Stimulated activated CD8-positive, alpha-beta memory T cell treated with anti-CD3 and anti-CD28 coated beads, Interleukin-15, amount 100 ng/mL, for 1 hour (primary cell): ENCODE data around the gene PTPN4.

Experiments
- DNase-seq: peaks from one replicate; pipeline ENCODE4 v3.0.0-alpha.2; 2020; ENCODE audit warnings: low read depth

PTPN4 gene

DNA sequence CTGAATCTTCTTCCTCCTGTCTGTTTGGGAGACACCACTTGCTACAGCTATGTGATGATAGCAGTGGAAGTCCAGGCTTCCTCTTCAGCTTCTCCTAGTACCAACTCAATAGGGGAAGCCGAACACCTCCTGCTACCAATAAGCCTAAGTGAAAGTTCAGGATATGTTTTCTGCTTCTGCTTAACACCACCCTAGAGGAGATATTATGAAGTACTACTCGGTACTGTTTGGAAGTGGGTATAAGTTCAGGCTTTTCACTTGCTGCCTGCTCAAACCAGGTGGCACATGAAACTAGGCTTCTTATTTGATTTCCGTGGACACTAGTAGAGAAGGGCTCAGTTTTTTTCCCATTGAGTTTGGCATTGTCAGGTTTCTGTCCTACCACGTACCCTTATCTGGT is 99.8 kb downstream of the PTPN4 start:
- DNase-seq: no peak

DNA sequence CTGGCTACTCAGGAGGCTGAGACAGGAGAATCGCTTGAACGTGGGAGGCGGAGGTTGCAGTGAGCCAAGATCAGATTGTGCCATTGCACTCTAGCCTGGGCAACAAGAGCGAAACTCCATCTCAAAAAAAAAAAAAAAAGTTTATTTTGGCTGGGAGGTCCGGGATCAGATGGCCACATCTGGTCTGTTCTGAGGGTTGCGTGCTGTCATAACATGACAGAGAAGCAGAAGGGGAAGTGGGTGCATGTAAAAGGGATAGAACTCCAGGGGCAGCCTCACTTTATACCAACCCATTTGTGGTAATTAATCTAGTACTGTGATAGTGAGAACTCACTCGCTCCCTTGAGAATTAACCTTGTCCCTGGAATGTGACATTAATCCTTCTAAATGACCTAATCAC is 101.2 kb downstream of the PTPN4 start:
- no peak for DNase-seq

DNA sequence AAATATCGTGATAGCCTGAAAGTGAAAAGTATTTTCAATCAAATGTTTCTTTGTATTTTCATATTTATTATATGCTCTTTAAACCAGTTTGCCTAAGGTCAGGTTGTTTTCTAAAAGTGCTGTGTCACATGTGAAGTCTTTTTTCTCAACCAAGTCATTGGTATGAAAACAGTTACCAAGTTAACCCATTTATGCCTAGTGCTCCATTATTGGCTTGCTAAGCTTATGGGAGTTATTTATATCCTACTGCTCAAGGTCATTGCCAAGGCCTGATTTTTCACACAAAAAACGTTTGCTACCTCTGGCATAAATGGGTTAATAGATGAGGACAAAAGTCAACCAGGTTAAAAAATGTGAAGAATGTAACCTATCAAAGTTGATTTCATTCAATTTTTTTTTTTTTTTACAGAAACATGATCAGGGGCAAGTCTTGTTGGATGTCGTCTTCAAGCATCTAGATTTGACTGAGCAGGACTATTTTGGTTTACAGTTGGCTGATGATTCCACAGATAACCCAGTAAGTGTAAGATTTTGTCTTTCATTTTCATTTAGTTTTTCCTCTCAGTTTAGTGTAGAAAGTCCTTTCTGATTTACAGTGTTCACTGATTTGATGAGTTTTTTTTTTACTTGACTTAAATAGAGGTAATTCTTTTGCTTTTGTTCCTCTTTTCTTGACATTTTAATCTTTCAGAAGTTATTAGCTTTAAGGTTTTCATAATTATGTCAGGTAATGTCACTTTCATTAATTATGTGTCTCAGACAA is 102.6 kb downstream of the PTPN4 start:
- no peak for DNase-seq

DNA sequence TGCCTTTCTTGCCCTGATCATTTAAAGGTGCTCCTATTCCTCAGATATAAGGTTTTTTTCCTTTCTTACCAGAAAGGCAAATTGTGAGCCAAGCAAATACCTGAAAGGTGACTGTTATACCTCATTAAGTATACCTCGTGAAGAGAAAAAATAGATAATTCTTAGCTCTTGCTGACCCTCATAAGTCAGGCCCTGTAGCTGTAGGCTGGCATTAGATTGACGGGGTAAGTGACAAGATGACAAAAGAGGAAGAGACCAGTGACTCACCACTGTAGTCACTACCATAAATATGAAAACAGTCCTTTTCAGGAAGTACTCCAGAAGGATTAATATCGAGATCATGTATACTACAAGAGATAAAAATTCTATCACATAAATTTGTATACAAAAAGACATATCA is 104.6 kb downstream of the PTPN4 start:
- no peak for DNase-seq

DNA sequence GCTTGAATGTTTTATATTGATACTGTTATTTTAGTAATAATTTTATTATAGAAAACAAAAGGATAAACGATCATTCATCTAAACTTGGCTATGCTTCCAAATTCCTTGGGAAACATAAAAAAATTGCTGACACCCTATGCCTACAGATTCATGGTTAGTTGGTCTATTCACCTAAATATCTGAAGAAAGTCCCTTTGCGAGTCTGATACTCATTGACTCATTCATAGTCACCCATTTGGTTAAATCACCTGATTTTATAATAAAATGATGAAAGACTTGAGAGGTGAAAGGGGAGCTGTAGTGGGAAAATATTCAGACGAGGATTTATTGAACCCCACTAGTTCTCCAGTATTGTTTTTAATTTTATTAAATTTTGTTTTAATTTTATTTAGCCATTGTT is 112.0 kb downstream of the PTPN4 start:
- DNase-seq: no peak

DNA sequence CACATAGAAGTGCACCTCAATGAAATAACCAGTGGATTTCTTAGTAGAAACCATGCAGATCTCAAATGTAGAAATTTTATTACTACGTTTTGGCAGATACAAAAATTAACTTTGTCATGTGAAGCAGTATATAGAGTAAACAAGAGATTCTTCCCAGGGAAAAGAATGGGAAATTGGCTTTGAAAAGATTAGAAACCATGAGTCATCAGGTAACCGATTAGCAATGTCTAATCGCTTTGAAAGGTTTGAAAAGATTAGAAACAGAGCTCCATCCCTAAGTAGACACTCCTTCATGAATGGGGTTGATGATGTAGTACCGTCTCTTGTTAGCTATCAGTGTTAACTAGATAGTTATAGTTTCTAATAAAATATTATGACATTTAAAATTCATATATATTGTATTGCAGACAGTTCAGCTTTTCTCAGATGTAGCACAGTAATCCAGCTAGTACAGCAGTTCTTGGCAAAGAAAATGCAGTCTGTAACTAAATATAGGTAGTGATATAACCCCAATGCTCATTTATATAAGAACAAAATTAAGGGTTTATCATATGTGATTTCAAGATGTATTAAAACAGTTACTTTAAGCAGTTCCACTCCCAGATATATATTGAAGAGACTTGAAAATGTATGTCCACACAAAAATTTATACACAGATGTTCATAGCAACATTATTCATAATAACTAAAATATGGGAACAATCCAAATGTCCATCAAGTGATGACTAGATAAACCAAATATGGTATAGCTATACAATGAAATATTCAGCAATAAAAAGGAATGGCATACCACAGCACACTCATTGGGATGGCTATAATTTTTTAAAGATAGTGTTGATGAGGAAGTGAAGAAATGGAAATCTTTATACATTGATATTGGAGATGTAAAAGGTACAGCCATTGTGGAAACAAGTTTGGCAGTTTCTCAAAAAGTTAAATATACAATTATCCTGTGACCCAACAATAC is 113.9 kb downstream of the PTPN4 start:
- no peak for DNase-seq

DNA sequence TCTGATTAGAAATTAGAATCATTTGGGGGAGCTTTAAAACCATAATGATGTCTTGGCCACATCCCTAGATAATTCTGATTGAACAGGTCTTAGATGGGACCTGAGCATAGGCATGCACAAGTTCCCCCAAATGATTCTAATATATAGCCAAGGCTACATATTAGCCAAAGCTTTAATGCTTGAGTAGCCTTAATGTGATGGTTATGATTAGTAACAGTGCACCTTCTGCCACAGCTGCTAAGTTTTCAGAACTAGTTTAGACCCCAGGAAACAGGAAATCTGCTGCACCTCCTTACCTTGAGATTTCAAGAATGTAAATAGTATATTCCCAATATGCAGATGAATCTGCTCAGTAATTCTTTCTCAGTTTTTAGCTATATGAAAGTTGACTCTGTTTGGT is 119.8 kb downstream of the PTPN4 start:
- no peak for DNase-seq

DNA sequence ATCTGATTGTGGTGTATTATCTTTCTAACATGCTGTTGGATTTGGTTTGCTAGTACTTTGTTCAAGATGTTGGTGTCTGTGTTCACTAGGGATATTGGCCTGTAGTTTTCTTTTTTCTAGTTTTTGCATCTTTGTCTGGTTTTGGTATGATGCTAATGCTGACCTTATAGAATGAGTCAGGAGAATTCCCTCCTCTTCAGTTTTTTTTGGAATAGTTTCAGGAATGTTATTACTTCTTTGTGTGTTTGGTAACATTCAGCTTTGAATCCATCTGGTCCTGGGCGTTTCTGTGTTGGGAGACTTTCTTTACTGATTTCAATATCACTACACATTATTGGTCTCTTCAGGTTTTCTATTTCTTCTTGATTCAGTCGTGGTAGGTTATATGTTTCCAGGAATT is 129.0 kb downstream of the PTPN4 start:
- no peak for DNase-seq

DNA sequence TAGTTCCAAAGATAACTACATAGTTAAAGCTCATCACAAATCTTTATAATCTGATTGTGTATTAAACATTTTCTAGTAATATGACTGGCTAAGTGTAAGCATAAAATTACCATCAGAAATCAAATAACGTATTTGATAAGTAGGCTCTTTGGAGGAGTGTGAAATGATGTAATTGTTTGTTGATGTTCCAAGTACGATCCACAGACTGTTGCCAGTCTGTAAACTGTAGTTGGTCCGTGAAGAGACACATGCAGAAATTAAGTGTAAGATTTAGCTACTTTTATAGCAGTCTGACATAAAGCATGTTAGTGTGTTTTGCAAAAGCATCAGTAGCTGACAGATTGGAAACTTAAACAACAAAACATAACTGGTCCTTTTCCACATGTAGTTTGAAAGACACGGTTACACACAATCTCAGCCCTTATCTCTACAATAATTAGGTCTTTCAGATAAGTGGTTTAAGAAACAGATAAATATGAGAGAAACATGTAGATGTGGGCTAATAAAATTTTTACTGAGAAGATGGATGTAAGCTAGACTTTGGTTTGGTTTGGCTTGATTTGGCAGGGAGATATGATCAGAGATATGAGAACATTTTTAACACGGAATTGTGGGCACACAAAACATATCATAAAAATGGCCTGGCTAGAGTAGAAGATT is 138.1 kb downstream of the PTPN4 start:
- DNase-seq: no peak

DNA sequence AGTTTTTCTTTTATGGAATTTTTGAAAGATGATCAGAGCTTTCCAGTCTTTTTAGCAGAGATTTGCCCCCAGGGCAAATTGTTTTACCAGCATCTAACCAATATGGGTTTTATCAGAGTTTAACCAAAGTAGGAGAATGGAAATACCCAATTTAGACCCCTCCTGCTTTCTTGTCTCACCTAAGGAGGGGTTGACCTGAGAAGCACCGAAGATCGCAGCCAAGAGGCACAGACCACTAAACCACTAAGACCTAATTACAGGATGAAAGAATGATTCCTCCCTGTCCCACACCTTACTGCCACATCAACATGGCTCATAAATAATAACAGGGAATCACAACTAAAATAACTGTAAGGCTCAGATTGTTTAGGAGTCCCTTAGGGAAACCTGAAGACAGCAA is 141.3 kb downstream of the PTPN4 start:
- DNase-seq: no peak

DNA sequence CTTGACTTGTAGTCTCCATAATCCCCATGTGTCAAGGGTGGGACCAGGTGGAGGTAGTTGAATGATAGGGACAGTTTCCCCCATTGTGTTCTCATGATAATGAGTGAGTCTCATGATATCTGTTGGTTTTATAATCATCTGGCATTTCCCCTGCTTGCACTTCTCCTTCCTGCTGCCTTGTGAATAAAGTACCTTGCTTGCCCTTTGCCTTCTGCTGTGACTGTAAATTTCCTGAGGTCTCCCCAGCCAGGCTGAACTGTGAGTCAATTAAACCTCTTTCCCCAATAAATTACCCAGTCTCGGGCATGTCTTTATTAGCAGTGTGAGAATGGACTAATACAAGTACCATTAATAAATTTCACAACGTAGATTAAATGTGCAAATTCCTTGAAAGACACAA is 150.8 kb downstream of the PTPN4 start:
- no peak for DNase-seq

DNA sequence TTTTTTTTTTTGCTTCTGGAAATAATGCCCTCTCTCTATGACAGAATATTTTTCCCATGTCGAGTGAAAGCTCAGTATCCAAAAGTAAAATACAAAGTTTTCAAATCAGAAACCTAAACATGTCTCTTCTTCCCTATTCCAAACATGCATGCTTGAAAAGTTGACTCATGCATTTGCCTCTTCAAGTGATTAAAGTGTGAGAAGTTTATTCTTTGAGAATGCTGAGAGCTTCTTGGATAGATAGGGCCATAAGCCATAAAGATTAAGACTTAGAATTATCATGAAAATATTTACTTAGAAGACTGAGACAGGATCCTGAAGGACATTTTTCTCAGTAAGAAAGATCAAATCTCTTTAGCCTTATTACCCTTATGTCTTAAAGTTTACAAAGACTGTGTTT is 154.5 kb downstream of the PTPN4 start:
- no peak for DNase-seq

DNA sequence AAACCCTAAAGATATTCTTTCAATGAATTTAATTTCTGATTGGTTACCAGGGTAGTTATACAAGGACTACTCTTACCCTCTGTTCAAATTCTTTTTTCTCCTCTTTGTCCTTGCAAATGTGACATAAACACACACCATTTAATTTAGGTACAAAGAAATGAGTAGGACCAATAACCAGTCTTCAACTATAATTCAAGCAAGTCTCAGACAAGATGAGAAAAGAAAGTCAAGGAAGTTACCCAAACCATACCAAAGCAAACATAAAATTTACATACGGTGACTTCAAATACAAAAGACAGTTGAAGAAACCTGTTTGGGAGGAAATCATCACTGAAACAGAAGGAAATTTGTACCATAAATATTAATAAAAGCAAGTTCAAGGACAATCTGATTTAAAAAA is 162.1 kb downstream of the PTPN4 start:
- DNase-seq: no peak

DNA sequence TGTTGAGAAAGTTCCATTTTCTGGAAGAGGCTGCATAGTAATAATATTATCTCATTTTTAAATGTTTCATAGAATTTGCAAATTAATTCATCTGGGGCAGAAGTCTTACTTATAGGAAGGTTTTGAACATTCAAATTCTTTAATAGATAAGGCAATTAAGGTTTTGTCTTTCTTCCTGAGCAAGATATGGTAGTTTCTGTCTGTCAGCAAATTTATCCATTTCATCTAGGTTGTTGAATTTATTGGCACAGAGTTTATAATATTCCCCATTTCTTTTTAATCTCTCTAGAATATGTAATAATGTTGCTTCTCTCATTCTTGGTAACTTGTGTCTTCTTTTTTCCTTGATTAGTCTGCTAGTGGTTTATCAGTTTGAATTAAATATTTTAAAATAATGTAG is 163.0 kb downstream of the PTPN4 start:
- no peak for DNase-seq

DNA sequence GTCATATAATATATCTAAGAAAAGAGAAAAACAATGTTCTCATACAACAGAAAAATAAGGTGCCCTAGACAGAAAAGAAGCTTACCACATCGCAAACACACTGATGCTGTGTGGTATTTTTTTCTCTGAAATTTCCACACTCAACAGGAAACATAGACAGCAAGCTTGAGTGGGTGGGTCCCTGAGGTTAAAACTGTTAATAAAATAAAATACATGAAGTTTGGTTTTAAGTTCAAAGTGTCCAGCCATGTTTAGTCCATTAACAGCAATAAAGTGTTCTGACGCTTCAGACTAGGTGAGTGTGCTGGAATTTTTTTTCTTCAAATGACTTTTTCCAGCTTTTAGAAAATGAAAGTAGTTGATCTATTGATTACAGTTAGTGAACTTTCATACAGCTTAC is 169.8 kb downstream of the PTPN4 start:
- peak; percentile 6 for DNase-seq

DNA sequence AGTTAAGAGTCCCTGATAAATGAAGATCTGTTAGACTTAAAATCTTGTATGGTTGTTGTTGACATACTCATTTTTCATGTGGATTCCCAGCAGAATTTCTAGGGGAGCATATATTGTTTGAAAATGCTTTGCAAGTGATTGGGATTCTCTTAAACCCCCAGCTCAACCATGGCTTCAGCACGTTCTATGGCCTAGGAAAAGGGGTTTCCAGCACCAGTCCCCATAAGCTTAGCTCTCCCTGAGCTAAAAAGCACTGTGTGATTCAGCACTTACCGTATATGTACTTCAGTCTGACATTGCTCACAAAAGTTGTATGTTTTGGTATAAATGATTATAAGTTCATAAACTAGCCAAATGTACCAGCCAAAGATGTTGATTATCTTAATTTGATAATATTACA is 173.1 kb downstream of the PTPN4 start:
- DNase-seq: no peak

DNA sequence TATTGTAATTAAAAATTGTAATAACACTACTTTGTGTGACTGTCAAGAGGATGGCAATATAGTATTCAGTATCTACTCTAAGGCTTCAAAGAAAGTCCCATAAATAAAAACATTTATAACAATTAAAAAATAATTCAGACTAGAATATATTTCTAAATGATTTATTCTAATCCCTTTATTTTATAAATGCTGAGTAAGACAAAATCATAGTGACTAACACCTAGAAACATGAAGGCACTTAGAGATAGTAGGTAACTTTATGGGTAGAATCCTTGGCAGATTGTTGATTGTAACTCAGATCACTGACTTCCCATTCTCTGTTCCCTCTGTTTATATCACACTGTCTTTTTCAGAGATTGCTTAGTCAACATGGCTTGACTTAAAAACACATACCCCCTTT is 174.6 kb downstream of the PTPN4 start:
- DNase-seq: no peak

DNA sequence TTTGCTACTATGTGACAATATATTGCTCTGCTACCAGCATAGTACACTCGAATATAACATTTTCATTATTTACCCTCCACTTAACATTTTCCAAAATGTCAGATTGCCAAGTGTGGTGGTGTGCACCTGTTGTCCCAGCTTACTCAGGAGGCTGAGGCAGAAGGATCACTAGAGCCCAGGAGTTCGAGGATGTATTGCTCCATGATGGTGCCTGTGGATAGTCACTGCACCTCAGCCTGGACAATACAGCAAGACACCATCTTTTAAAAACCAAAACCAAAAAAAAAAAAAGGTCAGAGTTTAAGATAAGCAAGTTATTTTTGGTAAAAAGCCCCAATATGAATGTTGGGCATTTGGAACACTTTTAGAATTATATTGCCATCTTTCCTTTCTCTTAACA is 178.0 kb downstream of the PTPN4 start:
- no peak for DNase-seq

DNA sequence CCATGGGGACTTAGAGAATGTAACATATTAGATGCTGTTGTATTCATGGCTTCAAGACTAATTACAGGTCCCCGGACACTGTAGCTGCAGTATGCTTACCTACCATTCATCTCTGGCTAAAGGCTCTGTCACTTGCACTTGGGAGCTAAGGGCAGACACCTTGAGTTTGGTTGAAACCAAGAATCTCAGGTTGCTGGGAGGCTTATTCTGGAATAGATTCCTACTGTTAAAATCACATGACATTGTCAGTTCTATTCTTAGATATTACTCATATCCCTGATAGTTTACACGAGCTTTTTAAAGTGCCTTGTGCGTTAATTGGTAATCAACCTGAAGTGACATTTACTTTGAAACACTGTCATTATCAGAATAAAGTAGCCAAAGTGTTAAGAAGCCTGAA is 180.2 kb downstream of the PTPN4 start:
- no peak for DNase-seq

DNA sequence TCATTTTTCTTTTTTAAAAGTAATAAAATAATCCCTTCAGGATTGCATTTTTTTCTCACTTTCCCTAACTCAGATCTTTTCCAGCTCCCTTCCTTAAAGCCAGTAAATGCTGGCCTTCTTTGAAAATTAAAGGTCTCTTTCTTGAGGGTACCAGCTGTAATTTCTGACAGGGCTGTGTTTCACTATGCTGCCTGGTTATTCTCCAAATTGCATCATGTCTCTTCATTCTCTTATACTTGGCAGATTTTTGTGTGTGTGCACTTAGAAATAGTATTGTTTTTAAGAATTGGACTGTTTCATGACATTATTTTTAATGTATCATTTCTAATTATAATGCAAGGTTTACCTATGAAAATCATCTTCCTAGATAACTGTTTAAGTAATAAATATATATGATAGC is 181.1 kb downstream of the PTPN4 start:
- no peak for DNase-seq

DNA sequence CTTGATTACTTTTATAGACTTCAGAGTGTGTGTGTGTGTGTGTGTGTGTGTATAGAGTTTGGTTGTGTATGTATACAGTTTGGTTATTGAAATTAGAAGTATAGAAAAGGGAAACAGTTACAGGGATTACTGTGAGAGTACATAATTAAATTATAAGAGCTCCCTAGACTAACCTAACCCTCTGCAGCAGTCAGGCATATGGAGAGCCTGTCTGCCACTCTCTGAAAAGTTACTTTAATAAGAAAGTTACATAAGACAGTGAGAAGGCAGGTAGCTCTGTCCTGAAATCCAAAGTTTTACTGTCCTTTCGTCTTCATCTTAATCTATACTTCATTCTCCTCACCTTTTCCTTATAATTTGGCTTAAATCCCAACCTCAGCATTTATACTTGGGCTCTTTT is 181.7 kb downstream of the PTPN4 start:
- no peak for DNase-seq

DNA sequence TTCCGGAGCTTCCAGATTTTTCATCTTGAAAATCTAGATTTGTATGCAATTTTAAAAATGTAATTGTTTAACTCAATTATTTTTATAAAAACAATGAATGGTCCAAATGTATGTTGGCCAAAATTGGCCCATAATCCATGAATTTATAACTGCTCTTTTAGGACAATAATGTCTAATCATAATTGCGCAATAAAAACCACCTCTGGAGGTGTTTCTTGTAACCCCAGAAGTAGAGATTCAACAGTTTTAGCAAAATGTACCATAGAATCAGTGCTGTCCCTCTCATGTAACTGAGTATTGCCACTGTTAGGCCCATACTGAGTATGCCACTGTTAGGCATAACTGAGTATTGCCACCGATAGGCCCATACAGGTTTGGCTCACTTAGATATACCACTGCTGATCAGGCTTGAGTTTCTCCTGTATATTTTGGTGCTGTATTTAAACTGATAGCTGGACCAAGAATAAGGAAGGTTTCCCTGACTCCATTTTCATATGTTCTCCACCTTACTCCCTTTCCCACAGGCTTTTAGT is 182.3 kb downstream of the PTPN4 start:
- DNase-seq: no peak

DNA sequence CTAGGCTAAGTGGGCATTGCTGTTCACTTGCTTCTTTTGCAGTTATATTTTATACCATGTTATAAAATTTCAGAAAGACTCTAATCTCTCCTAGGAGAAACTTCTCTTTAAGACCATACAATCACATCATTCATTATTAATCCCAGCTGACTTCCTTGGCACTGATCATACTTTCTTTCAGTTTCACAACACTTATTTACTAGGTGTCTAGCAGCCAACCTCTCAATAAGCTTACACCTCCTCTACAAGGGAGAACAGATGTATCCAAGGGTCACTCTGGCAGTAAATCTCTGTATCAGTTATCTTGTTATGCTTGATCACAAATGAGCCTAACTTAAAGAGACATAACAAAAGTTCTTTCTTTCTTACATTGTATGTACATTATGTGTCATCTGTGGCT is 183.3 kb downstream of the PTPN4 start:
- DNase-seq: no peak
